ENCODE measurements around the gene NCAM1.

The NCAM1 gene

DNA sequence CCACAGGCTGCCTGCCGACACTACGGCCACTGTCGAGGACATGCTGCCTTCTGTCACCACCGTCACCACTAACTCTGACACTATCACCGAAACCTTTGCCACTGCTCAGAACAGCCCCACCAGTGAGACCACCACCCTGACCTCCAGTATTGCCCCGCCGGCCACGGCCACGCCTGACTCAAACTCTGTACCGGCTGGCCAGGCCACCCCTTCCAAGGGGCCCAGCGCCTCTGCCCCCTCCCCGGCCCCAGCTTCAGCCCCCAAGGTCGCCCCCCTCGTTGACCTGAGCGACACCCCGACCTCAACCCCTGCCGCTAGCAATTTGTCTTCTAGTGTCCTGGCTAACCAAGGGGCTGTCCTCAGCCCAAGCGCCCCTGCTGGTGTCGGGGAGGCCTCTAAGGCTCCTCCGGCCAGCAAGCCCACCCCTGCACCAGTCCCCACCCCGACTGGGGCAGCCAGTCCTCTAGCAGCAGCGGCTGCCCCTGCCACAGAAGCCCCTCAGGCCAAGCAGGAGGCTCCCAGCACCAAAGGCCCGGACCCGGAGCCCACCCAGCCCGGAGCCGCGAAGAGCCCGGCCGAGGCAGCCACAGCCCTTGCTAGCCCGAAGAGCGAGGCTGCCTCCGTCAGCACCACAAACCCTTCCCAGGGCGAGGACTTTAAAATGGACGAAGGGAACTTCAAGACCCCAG lies 311.9 kb downstream of the NCAM1 start:
- TF ChIP-seq ZFX (IDR thresholded peaks at IDR 0.05; ENCODE audit: borderline replicate concordance), result no peak
- TF ChIP-seq, protein P1, sequence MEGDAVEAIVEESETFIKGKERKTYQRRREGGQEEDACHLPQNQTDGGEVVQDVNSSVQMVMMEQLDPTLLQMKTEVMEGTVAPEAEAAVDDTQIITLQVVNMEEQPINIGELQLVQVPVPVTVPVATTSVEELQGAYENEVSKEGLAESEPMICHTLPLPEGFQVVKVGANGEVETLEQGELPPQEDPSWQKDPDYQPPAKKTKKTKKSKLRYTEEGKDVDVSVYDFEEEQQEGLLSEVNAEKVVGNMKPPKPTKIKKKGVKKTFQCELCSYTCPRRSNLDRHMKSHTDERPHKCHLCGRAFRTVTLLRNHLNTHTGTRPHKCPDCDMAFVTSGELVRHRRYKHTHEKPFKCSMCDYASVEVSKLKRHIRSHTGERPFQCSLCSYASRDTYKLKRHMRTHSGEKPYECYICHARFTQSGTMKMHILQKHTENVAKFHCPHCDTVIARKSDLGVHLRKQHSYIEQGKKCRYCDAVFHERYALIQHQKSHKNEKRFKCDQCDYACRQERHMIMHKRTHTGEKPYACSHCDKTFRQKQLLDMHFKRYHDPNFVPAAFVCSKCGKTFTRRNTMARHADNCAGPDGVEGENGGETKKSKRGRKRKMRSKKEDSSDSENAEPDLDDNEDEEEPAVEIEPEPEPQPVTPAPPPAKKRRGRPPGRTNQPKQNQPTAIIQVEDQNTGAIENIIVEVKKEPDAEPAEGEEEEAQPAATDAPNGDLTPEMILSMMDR (IDR thresholded peaks at IDR 0.05), result no peak
- H3K27ac ChIP-seq, result no peak overlapping the region

- no peak overlapping the region for H3K27ac ChIP-seq
- TF ChIP-seq ZFX (IDR thresholded peaks at IDR 0.05; ENCODE audit: borderline replicate concordance), result no peak
- TF ChIP-seq, protein P1 (IDR thresholded peaks at IDR 0.05), result no peak
These were observed 312.5 kb downstream of the NCAM1 start for GRCh38 chr11:113273720-113274119.

DNA sequence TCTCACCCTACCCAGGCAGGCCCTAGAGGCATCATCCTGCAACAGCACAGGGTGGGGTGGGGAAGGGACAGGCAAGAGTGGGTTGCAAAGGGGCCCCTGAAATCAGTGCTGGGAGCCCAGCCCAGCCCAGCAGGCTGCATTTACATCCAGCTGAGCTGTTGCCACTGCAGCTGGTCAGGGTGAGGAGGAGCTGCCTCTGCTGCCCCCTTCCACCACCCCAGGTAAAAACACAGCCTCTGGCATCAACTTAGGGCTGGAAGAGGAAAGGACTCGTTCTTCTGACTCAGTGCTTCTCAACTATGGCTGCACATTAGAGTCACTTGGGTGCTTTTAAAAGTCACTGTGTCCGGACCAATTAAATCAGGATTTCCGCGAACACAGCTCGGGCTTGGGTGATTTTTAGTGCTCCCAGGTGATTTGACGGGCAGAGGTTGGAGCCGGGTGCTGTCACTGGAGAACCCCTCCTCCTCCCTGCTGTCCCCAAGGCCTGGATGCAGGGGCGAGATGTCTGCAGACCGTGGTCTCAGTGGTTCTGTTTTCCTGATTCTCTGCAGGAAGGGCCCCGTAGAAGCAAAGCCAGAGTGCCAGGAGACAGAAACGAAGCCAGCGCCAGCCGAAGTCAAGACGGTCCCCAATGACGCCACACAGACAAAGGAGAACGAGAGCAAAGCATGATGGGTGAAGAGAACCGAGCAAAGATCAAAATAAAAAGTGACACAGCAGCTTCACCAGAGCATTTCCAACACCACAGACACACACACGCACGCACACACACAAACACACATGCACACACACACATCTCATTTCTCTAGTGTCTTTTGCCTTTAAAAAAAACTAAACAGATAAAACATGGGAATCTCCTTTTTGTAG lies 313.7 kb downstream of the NCAM1 start:
- TF ChIP-seq, protein P1 (IDR thresholded peaks at IDR 0.05), result peak; percentile 66
- TF ChIP-seq ZFX (IDR thresholded peaks at IDR 0.05; ENCODE audit: borderline replicate concordance), result no peak
- H3K27ac ChIP-seq, result no peak overlapping the region

DNA sequence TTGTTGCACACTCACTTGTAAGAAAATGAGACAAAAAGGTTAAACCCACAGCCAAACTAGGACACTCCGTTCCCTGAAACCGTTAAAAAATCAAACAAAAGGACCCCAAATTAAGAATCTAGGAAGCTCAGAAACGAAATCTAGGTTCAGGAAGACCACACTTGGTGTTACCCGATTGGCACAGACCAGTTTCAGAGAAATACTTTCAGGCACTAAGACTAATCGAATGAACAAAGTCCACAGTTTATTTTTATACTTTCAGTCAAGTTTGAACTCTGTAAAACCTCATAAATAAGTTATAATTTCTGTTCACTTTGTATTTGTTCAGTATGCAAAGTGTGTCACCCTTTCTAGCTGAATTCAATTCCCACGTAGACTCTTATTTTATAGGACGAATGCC lies 314.4 kb downstream of the NCAM1 start:
- TF ChIP-seq ZFX (IDR thresholded peaks at IDR 0.05; ENCODE audit: borderline replicate concordance), result no peak
- TF ChIP-seq, protein P1 (IDR thresholded peaks at IDR 0.05), result no peak
- no peak overlapping the region for H3K27ac ChIP-seq

DNA sequence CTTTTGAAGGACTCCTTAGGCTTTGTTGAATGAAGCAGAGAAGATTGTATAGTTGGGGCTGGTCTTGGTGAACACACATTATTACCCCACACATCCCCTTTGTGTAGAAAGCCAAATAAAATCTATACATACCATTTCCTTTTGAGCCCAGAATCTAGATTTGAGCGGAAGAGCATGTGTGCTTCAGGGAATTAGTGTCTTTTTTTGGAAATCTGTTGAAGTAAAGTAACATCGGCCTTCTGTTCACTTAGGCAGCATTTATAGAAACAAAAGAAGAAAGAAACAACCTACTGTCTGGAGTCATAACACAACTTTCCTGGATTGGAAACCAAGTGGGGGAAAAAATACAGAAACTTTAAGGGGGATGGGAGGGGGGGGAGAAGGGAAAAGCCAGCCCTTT lies 315.2 kb downstream of the NCAM1 start:
- no peak overlapping the region for H3K27ac ChIP-seq
- TF ChIP-seq, protein P1 (IDR thresholded peaks at IDR 0.05), result no peak
- TF ChIP-seq ZFX (IDR thresholded peaks at IDR 0.05; ENCODE audit: borderline replicate concordance), result no peak

DNA sequence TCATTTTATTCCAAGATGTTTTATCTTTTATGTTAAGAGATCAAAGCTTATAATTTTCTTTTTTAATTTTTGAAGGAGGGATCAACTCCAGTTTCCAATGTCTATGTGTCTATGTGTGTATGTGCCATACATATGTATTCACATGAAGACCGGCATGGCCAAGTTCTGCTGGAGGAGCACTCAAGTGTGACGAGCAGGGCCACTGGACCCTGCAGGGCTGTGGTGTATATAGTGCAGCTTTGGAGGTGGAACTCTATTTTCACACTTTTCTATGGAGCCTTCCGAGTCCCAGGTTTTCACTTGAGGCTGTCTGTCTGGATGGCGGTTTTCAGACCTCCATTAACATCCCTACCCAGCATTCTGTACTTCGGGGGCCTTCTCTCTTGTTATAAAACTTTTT lies 316.7 kb downstream of the NCAM1 start:
- H3K27ac ChIP-seq, result no peak overlapping the region
- TF ChIP-seq, protein P1 (IDR thresholded peaks at IDR 0.05), result no peak
- no peak for TF ChIP-seq ZFX (IDR thresholded peaks at IDR 0.05; ENCODE audit: borderline replicate concordance)

DNA sequence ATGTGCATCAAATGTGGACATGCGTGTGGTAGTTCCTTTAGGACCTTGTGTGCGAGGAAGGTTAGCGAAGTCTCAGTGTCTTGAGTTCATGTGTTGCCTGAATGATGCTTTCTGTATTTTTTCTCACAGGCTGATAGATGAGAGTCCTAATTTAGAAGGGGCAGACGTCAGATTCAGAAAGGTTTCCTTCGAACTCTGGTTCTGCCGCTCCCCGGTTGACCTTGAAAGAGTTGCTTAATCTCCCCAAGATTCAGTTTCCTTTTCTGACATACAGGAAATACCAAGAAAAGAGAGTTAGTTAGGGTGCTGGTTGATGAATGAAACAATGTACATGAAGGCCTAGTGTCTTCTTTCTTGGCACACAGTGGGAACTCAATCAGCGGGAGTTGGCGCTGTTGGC lies 317.3 kb downstream of the NCAM1 start:
- TF ChIP-seq, protein P1 (IDR thresholded peaks at IDR 0.05), result no peak
- TF ChIP-seq ZFX (IDR thresholded peaks at IDR 0.05; ENCODE audit: borderline replicate concordance), result no peak

More for the DNA sequence above, 317.3 kb downstream of the NCAM1 start:
- no peak overlapping the region for H3K27ac ChIP-seq

Measured in 22Rv1 (cell line).